GM21381 (cell line): Measurements from ENCODE around the gene CASTOR2.
"Not testable (repeated sequence)": the region's sequence is repeated elsewhere in the genome, so short reads cannot be mapped to it uniquely, and the experiment has no call there.

Experiments
- ATAC-seq: cut with Tn5 transposase; IDR thresholded peaks from one replicate; pipeline ENCODE4 v1.9.1; 2021; ENCODE audit warnings: mild to moderate bottlenecking, moderate library complexity; ENCODE audit not compliant: unreplicated experiment

Gene CASTOR2

DNA sequence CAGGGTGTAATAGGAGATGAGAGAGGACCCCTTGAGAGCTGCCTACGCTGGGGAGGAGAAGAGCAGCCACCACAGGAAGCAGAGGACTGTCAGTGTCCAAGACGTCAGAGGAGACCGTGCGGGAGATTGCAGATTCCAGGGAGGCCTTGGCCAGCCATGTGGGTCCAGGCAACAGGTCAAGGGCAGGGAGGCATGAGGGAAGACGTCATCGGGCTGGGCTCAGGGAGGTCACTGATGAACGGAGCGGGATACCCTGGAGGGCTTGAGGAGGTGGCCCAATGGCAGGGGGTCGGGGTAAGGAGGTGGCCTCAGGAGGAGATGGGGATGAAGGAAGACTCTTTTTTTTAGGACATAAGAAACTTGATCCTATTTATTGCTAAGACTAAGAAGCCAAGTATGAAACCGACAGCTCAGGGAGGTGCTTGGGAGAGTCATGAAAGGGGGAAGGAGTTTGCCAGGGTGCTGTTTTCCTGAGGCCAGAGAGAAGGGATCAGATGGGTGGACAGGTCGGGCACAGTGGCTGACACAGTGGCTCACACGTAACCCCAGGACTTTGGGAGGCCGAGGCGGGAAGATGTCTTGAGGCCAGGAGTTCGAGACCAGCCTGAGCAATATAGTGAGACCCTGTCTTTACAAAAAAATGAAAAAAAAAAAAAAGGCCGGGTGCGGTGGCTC is 30.5 kb downstream of the CASTOR2 start:
- not testable (repeated sequence) for ATAC-seq

DNA sequence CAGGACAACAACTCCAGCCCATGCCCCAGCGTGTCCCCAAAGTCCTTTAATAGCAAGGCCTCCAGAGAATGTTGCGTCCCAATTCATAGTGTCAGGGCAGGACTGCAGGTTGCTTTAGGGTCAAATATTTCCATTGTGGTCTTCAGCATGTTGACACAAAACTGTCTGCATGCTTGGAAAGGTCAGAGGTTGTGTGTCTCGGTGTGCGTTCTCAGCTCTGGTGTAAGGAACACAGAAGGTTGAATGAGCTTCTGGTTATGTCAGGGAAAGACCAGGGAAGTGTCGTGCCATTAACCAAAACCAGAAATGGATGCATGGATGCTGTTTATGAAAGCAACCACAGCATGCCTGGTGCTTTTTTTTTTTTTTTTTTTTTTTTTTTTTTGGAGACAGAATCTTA is 31.9 kb downstream of the CASTOR2 start:
- not testable (repeated sequence) for ATAC-seq

DNA sequence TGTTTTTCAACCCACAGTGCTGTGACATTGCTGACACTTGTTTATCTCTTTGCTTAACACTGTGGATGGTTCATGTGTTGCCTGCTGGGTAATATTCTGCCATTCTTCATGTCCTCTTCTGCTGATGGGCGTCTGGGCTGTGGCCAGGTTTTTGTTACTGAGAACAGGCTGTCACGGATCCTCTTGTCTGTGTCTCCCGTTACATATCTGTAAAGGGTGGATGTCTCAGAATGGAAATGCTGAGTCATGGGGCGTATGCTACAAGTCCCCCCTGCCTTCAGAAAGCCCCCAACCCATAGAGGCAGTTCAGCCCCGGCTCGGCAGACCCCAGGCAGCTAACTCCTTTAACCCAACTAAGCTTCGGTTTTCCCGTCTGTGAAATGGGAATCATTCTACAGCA is 33.3 kb downstream of the CASTOR2 start:
- not testable (repeated sequence) for ATAC-seq

DNA sequence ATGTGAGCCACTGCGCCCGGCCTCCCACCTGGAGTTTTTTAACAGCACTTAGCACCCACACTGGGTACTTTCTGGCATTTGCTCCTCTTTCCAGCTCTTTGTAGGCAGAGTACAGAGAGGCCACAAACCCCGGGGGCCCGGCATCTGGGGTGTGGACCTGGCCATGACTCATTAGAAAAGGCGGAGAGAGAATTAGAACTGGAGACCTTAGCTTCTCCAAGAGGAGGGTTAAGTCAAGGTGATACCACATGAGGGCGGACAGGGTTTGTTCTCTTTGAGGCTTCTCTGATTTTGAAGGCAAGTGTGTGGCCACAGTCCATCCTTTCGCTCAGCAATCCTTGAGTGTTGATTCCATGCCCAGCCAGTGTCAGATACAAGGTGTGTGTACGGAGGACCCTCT is 36.9 kb downstream of the CASTOR2 start:
- ATAC-seq: not testable (repeated sequence)

DNA sequence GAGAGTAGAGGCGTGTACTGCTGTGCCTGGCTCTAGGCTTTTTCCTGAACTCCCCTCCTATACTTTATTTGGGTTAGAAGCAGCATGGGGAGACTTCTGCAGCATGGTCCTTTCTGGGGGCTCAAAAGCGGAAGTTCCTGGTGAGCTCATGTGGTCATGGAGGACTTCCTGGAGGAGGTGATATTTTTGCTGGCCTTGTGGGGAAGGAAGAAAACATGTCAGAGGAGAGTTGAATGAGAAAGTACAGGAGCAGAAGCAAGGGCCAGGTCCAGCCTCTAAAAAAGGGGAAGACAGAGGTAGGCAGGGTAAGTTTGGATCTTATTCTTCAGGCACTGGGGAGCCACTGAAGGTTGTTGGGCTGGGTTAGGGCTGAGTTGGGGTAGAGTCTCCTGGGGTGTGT is 45.5 kb downstream of the CASTOR2 start:
- ATAC-seq: no peak

DNA sequence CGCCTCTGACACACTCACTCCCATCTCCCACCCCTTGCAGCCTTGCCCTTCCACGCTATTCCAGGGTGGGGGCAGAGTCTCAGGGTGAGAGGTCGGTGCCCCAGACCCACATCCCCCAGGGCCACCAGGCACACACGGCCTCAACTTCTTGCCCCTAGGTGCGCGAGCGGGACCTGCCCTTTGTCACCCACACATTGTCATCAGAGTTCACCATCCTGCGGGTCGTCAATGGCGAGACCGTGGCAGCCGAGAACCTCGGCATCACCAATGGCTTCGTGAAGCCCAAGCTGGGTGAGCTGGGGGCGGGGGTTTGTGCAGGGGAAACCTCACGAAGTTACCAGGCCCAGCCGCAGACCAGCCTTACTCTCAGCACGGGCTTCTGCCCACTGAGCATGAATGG is 53.3 kb downstream of the CASTOR2 start:
- no peak for ATAC-seq

DNA sequence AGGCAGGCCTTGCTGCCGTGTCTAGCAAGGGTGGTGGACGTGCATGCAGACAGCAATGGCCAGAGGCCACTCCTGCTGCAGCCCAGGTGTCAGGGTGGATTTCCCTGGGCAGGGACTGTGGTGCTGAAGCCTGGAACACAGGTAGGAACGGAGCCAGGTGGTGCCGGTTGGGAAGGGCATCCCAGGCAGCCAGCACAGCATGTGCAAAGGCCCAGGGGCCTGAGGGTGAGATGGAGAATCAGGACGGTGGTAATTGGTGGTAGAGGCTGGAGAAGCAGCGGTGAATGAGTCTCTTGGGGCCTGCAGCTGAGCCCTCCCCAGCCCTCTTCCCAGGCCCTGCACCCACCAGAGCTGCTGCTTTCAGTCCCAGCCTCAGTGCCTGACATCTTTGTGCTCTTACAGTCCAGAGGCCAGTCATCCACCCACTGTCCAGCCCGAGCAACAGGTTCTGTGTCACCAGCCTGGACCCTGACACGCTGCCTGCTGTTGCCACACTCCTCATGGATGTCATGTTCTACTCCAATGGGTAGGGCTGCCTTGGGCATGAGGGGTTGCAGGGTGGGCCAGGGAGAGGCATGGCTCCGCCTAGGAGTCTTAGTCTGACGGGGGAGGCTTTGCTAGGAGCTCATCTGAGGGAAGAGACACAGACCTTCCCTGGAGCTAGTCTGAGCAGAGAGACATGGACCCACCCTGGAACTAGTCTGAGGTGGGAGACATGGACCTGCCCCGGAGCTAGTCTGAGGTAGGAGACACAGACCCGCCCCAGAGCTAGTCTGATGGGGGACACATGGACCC is 54.3 kb downstream of the CASTOR2 start:
- no peak for ATAC-seq

DNA sequence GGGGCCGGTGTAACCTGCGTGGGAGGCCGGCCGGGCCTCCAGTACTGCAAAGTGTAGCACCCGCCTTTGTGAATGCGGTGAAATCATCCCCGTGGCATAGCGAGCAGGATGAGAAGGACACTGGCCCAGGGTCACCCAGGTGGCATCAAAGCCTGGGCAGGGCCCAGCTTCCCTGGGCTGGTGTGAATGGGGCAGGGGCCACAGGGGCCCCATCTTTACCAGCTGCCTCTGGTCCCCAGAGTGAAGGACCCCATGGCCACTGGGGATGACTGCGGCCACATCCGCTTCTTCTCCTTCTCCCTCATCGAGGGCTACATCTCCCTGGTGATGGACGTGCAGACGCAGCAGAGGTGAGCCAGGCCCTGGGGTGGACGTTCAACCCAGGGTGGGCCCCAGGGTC is 55.3 kb downstream of the CASTOR2 start:
- no peak for ATAC-seq

DNA sequence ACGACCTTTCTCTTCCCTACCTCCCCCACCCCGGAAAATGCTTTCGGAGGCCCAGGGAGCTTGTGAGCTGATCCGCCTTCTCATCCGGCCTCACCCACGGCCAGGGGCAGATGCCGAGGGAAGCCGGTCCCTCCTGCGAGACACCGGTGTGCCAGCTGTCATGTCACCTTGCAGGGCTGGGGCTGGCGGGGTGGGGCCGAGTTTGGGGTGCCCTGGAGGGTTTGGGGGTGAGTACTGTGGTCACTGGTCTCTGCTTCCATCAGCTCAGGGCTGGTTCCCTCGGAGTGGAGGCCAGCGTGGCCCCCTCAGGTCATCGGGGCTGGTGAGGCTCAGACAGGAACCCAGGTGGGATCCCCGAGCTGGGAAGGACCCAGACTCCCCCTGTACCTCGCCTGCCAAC is 60.4 kb downstream of the CASTOR2 start:
- ATAC-seq: no peak

DNA sequence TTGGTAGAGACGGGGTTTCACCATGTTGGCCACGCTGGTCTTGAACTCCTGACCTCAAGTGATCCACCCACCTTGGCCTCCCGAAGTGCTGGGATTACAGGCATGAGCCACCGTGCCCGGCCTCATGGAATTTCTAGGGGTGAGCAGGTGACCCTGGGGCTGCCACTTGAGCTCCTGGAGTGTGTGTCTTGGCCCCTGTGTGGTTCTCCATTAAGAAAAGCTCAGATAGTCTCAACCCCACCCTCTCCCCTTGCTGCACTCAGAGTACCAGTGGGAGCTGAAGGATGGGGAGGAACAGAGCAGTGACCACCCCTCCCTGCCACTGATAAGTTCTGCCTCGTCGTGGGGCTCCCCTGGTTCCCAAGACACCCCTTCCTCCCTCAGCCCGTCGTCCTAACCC is 63.8 kb downstream of the CASTOR2 start:
- no peak for ATAC-seq

DNA sequence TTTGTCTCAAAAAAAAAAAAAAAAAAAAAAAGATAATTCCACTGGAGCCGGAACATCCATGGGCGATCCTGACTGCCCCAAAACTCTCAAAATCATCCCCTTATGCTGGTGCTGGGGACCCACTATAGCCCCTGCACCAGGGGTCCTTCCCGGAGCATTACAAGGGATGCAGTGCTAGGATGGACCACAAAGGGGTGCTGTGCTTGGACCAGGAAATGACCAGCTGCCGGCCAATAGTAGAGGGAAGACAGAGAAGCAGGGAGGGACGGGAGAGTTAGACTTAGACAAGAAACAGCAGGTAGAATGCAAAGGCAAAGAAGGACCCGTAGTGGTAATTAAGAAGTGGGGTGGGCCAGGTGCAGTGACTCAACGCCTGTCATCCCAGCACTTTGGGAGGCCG is 68.6 kb downstream of the CASTOR2 start:
- ATAC-seq: no peak

DNA sequence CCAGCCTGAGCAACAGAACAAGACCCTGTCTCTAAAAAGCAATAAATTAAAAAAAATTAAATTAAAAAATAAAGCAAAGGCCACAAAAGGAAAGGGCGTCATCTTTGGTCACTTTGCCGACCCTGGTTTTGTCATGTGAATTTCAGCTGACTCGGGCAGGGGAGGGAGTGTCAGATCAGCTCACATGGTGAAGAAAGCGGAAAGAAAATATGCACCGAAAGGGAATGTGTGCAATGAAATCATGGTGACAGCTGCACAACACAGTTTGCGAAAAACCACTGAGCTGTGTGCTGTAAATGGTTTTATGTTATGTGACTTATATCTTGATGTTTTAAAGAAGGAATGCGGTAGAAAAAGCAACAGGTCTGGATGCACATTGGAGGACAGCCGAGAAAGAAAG is 69.3 kb downstream of the CASTOR2 start:
- no peak for ATAC-seq

DNA sequence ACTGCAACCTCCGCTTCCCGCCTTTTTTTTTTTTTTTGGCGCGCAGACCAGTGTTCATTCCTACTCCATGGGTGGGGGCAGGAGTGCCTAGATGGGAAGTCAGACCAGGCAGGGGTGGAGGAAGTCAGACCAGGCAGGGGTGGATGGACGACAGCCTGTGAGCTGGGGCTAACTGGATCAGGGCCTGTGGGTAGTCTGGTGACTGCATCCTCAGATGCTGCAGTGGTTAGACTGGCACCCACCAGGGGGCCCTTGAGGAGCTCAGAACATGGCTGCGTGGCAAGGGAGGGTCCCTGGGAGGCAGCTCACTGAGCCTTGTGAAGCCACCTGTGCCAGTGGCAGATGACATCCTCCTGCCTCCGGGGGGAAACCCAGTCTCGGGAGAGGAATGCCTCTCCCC is 74.0 kb downstream of the CASTOR2 start:
- no peak for ATAC-seq

DNA sequence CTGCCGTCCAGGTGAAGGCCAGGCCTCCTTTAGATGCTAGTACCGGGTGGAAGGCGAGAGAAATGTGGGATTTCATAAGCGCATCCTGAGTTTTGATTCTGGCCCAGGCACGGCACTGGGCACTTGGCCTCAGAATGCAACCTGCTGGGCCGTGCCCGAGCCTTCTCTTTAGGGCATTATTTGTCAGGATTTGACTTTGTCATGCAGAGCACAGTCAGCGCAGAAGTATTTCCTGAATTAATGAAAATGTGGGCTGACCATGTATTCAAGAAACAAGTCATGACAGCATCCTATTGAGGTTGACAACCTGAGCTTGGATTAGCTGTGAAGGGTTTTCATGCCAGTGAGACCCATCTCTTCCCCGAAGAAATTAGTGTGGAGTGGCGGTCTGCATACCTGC is 74.7 kb downstream of the CASTOR2 start:
- no peak for ATAC-seq

DNA sequence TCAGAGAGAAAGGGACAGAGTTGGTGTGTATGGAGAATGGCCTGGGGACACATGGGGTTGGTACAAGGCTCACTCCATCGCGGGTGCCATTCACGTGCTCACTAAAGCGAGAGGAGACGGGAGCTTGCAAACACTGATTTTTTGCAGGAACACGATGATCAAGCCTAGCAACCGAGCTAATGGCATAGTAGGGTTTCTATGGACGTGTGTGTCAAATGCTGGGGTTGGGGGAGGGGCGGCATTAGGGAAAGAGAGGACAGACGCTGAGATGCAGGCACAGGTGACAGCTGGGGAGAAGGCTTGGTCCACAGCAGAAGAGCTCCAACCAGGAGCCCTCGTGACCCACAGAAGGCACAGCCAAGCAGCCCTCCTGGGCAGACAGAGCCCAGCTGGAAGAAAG is 75.2 kb downstream of the CASTOR2 start:
- ATAC-seq: no peak

DNA sequence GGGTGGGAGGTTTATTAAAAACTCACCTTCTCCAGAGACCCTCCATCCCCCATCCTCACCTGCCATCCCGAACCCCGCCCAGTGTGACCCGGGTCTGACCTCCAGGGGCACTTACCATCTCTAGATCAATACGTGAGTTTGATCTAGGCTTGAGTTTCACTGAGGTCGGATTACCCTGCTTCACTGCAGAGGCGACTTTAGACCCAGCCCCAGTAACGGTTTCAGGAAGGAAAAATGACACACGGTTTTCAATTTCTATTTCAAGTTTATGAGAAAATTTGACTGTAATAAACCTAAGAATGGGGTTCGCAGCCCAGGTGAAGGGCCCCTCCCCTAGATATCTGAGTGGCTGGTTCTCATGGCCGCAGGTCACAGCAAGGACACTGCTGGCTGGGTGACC is 76.0 kb downstream of the CASTOR2 start:
- no peak for ATAC-seq

DNA sequence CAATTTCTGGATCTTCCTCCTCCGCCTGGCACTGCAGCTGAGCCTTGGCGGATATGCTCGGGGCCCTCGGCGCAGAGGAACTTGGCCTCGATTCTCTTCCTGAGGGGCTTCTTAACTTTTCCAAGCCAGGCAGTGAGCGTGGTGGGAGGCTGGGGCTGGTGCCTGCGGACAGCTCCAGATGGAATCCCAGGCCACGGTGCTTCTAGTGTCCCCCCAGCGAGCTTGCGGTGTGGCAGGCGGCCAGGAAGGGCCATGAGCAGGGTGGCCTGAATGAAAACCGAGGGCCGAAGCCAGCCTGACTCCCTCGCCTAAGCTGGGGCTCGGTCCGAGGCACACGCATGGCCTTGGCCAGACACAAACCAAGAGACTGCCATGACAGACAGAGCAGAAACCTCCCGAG is 77.8 kb downstream of the CASTOR2 start:
- no peak for ATAC-seq

DNA sequence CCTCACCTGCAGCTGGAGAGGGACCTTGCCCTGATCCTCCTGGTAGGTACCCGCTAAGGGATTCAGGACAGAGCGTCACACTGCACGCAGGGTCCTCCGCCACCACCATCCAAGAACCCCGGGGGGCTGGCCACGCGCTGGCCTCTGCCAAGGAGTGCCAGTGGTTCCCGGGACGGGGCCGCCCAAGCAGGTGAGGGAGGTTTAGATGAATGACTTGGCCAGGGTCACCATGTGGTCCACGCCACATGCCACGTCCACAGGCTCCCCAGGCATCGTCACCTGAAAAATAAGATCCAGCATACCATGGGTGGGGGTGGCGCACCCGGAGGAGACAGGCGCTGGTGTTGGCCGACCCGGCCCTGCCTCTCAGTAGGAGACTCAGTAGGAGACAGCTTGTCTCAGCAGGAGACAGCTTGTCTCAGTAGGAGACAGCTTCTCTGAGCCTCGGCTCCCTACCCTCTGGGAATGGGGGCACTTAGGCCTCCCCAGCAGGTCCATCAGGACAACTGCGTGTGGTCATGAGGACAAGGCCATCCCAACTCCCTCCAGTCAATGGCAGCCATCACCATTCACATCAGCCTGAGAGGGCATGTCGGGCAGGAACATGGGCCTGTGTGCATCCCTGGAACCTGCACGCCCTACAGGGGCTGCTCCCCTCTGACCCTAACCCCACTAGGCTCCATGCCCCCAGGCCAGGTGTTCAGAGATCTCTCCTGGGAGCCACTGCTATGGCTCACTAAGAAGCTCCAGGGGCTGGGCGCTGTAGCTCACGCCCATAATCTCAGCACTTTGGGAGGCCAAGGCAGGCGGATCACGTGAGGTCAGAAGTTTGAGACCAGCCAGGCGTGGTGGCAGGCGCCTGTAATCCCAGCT is 78.6 kb downstream of the CASTOR2 start:
- ATAC-seq: no peak

DNA sequence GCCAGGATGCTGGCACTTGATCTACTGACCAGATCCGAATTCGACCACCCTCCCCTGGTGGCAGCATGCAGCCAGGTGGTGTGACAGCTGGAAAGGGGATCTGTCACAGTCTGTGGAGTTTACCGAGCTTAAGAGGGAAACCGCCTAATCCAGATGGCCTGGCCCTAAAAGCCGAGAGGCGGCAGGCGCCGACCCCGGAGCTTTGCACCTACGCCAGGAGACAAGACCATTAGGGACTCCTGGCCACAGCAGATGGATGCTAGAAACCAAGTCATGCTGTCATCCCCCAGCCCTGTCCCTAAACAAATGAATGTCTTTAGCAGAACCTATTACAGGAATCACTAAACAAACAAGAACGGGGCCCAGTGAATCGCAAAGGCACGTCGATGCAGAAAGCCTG is 81.4 kb downstream of the CASTOR2 start:
- ATAC-seq: no peak

DNA sequence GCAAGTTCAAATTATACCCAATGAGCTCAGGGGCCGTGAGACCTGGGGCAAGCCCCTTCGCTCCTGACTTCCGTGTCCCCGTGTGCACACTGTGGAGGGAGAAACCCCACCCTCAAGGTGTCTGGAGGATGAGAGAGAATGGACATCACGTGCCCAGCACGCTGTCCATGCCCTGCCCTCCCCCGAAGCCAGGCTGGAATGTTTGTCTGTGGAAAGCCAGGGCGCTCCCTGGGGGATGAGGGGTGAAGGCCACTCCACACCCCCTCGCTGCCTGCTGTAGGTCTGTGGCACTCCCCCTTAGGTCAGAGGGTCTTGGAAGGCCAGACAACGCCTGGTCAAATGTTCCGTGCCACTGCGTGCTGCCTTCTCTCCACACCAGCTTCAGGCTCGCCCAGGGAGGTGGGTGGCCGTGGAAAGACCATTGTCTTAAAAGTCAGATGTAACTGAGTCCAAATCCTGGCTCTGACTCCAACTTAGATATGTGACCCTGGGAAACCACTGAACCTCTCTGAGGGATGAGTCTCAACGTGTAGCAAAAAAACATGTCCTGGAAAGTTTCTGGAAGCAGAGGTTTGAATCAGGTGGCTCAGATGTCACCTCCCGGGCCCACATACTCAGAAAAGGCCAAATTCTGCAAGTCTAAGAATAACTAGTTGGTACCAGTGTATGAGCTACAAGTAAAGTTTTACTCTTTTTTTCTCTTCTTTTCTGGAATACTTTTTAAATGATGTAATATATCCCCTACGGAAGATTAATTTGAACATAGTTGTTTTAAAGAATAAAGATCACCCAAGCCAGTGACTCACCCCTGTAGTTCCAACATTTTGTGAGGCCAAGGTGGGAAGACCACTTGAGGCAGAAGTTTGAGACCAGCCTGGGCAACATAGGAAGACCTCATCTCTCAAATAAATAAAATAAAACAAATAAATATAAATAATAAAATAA is 84.2 kb downstream of the CASTOR2 start:
- no peak for ATAC-seq

DNA sequence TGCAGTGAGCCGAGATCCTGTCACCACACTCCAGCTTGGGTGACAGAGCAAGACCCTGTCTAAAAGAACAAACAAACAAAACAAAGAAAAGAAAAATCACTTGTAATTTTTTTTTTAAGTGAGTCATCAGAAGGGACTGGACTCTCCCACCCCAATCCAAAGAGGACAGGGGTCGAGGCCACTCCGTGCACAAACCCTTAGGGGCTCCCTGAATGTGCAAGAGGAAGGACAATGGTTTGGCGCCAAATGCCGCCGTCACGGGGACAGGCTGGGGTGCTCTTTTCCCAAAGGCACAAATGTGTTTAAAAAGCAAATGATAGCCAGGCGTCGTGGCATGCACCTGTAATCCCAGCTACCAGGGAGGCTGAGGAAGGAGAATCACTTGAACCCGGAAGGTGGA is 85.3 kb downstream of the CASTOR2 start:
- no peak for ATAC-seq
